ENCODE results near the gene U2AF1L4. TPM values are rescaled to one million over a fixed set of nuclear protein-coding genes. Genes with fewer than 3 reads are reported as not detected.

U2AF1L4 gene
- polyA plus RNA-seq, 3 donors, result 6.2 to 140 (median 8.7) TPM

DNA sequence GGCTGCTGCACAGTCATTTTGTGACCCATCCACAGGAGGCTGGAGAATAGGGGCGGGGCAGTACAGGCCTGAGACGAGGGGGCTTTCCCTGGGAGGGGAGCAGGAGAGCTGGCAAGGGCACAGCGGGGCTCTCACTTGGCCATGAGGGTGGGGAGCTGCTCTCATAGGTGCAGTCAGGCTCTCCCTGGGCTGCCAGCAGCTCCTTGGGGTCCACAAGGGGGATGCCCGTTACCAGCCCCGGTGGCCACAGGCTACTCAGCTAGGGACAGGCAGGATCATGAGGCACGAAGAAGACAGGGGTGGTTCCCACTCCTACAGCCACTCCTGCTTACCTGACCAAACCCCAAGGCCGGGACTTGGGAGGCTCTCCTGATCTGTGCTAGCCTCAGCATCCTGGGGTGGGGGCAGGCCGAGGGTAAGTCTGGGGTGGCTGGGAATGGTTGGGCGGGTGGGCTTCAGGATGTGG is 46.6 kb upstream of the U2AF1L4 start:
- peaks cover 17 to 26% (median 20%) of the 10 kb centered on the region in 3 donors for H3K27me3 Mint-ChIP-seq (ENCODE audit: low read depth in 3 of 3)
- no peak overlapping the region for H3K27ac Mint-ChIP-seq
- TF ChIP-seq, protein P1, sequence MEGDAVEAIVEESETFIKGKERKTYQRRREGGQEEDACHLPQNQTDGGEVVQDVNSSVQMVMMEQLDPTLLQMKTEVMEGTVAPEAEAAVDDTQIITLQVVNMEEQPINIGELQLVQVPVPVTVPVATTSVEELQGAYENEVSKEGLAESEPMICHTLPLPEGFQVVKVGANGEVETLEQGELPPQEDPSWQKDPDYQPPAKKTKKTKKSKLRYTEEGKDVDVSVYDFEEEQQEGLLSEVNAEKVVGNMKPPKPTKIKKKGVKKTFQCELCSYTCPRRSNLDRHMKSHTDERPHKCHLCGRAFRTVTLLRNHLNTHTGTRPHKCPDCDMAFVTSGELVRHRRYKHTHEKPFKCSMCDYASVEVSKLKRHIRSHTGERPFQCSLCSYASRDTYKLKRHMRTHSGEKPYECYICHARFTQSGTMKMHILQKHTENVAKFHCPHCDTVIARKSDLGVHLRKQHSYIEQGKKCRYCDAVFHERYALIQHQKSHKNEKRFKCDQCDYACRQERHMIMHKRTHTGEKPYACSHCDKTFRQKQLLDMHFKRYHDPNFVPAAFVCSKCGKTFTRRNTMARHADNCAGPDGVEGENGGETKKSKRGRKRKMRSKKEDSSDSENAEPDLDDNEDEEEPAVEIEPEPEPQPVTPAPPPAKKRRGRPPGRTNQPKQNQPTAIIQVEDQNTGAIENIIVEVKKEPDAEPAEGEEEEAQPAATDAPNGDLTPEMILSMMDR (IDR thresholded peaks at IDR 0.05), result no peak
- Histone ChIP-seq H3K9ac (ENCODE audit: insufficient read depth, low read length, poor library complexity, severe bottlenecking) (no peak overlapping the region), H3K4me2 (replicated peaks; ENCODE audit: extremely low read depth, low read length, poor library complexity, severe bottlenecking) (no peak overlapping the region), H3K4me3 (replicated peaks in 1 of 3; ENCODE audit: low read depth in 2 of 3, low read length in 3 of 3) (no peak overlapping the region), H3K9me3 (replicated peaks in 1 of 2; ENCODE audit: control insufficient read depth in 1 of 2, insufficient read depth in 1 of 2, low read length in 2 of 2) (no peaks in the 10 kb centered on the region), H3K4me1 (ENCODE audit: control insufficient read depth in 1 of 2, insufficient read depth in 2 of 2, low read length in 2 of 2) (no peaks in the 10 kb centered on the region), H3K36me3 (replicated peaks in 1 of 2; ENCODE audit: control insufficient read depth in 1 of 2, insufficient read depth in 2 of 2, low read length in 2 of 2) (peaks cover 0 to 7% of the 10 kb centered on the region in 2 donors), H4K20me1 (ENCODE audit: insufficient read depth, low read length) (no peaks in the 10 kb centered on the region), H3K27ac (ENCODE audit: low read depth in 1 of 2, low read length in 2 of 2) (no peak overlapping the region), H3K79me2 (ENCODE audit: insufficient read depth, low read length) (no peaks in the 10 kb centered on the region), H3K27me3 (ENCODE audit: control insufficient read depth in 2 of 2, insufficient read depth in 2 of 2, low read length in 2 of 2) (peaks cover 2 to 7% of the 10 kb centered on the region in 2 donors), H2AFZ (ENCODE audit: insufficient read depth, low read depth, low read length, poor library complexity, severe bottlenecking) (no peak overlapping the region)
- no peaks in the 10 kb centered on the region for H3K4me1 Mint-ChIP-seq
- DNase-seq, result no peak
- no peak overlapping the region for H3K4me3 Mint-ChIP-seq
- peaks cover 0 to 5% (median 0%) of the 10 kb centered on the region in 7 donors for H3K9me3 Mint-ChIP-seq
- H3K36me3 Mint-ChIP-seq, result peaks cover 0 to 4% of the 10 kb centered on the region in 2 donors
- intact Hi-C loops (cut with micrococcal nuclease), result no loop called here
- WGBS (ENCODE audit: insufficient coverage), result 94% methylated on average over 6 of the region's 9 CpGs

DNA sequence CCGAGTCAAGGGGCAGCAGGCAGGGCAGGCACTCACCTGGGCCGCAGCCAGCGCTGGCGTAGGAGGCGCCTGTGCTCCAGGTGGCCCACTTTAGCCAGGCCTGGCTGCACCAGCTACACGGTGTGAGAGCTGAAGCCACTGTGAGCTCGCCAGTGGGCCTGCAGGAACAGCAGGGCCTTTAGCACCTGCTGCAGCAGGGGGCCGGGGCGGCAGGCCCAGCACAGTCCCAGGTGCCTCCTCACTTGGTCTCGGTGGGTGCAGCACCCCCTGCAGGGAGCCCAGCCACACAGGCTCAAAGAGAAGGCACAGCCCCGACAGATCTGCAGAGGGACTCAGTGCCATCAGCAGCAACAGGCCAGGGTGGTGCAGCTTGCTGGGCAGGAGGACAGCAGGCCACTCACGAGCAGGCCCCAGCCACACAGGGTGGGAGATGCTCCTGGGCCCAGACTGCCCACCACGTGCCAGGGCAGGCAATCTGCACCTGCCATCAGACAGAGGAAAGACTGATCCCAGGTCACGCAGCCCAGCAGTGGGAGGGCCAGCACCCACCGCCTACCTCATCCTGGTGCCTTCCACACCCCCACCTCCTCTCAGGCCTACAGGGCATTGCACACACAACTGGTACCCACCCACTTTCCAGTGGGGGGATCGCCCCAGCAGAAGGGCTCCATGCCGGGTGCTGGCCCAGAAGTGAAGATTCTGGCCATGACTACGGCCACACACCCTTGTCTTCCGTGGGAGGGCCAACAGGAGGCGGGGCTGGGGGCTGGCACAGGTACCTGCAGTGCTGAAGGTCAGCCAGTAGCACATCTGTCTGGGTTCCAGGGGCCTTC is 46.0 kb upstream of the U2AF1L4 start:
- TF ChIP-seq, protein P1 (IDR thresholded peaks at IDR 0.05), result no peak
- DNase-seq, result peak in 1 of 3 donors; percentile 3
- peaks cover 11 to 19% (median 14%) of the 10 kb centered on the region in 3 donors for H3K27me3 Mint-ChIP-seq (ENCODE audit: low read depth in 3 of 3)
- H3K36me3 Mint-ChIP-seq, result peaks cover under 1 to 6% of the 10 kb centered on the region in 2 donors
- Histone ChIP-seq H3K27ac (ENCODE audit: low read depth in 1 of 2, low read length in 2 of 2) (no peak overlapping the region), H3K4me1 (ENCODE audit: control insufficient read depth in 1 of 2, insufficient read depth in 2 of 2, low read length in 2 of 2) (no peaks in the 10 kb centered on the region), H3K27me3 (ENCODE audit: control insufficient read depth in 2 of 2, insufficient read depth in 2 of 2, low read length in 2 of 2) (peaks cover 0 to under 1% of the 10 kb centered on the region in 2 donors), H2AFZ (ENCODE audit: insufficient read depth, low read depth, low read length, poor library complexity, severe bottlenecking) (no peak overlapping the region), H3K4me3 (replicated peaks in 1 of 3; ENCODE audit: low read depth in 2 of 3, low read length in 3 of 3) (no peak overlapping the region), H3K9ac (ENCODE audit: insufficient read depth, low read length, poor library complexity, severe bottlenecking) (no peak overlapping the region), H3K79me2 (ENCODE audit: insufficient read depth, low read length) (no peaks in the 10 kb centered on the region), H3K4me2 (replicated peaks; ENCODE audit: extremely low read depth, low read length, poor library complexity, severe bottlenecking) (no peak overlapping the region), H3K9me3 (replicated peaks in 1 of 2; ENCODE audit: control insufficient read depth in 1 of 2, insufficient read depth in 1 of 2, low read length in 2 of 2) (no peaks in the 10 kb centered on the region), H4K20me1 (ENCODE audit: insufficient read depth, low read length) (no peaks in the 10 kb centered on the region), H3K36me3 (replicated peaks in 1 of 2; ENCODE audit: control insufficient read depth in 1 of 2, insufficient read depth in 2 of 2, low read length in 2 of 2) (peaks cover 2 to 7% of the 10 kb centered on the region in 2 donors)
- H3K4me3 Mint-ChIP-seq, result no peak overlapping the region
- H3K9me3 Mint-ChIP-seq, result peaks cover 0 to under 1% (median 0%) of the 10 kb centered on the region in 7 donors
- intact Hi-C loops (cut with micrococcal nuclease), result no loop called here
- WGBS (ENCODE audit: insufficient coverage), result 80% methylated on average over 20 of the region's 20 CpGs
- H3K4me1 Mint-ChIP-seq, result no peaks in the 10 kb centered on the region
- H3K27ac Mint-ChIP-seq, result peak overlapping the region in 1 of 7 donors; percentile 71

Measured in CD14-positive monocyte (primary cell).